ENCODE measurements around the gene CCDC59. TPM values are rescaled to one million over a fixed set of nuclear protein-coding genes. Genes with fewer than 3 reads are reported as not detected.
"Not testable (repeated sequence)": the region's sequence is repeated elsewhere in the genome, so short reads cannot be mapped to it uniquely, and the experiment has no call there.

The CCDC59 gene
- total RNA-seq, 1 experiment from 2014 or later = 76.6 TPM

GRCh38 chr12:82361461-82361915 lies 3.3 kb upstream of the CCDC59 start:
- Histone ChIP-seq H3K36me3 (ENCODE audit: control insufficient read depth in 1 of 2, insufficient read depth in 2 of 2, low read length in 2 of 2) (peaks cover 0 to 1% of the 10 kb centered on the region in 2 experiments; a peak in 2 of 4 replicates), H3K4me3 (replicated peaks in 1 of 2; ENCODE audit: low read depth in 1 of 2, low read length in 2 of 2) (no peak overlapping the region), H3K4me1 (ENCODE audit: control insufficient read depth in 1 of 2, insufficient read depth in 2 of 2, low read length in 2 of 2) (peaks cover 3 to 15% of the 10 kb centered on the region in 2 experiments; a peak in 3 of 4 replicates), H3K9me3 (ENCODE audit: control insufficient read depth in 1 of 2, insufficient read depth in 1 of 2, low read depth in 1 of 2, low read length in 2 of 2) (no peaks in the 10 kb centered on the region), H2AFZ (ENCODE audit: low read depth, low read length, poor library complexity, severe bottlenecking) (no peak overlapping the region), H3K79me2 (ENCODE audit: insufficient read depth, low read length) (peaks cover 18% of the 10 kb centered on the region), H3K9me2 (ENCODE audit: insufficient read depth) (no peaks in the 10 kb centered on the region), H4K20me1 (ENCODE audit: insufficient read depth) (no peaks in the 10 kb centered on the region), H3K9ac (ENCODE audit: low read length) (no peak overlapping the region), H3K4me2 (ENCODE audit: low read length) (no peak overlapping the region), H3K27ac (ENCODE audit: low read depth, low read length) (no peak overlapping the region), H3K27me3 (ENCODE audit: insufficient read depth, low read length) (no peaks in the 10 kb centered on the region)
- ChIA-PET RAD21 (ENCODE audit: low non-redundant PET in 1 of 2, low total read pairs in 2 of 2, uncharacterized antibody in 2 of 2, unreplicated experiment in 2 of 2) (no interaction called here), POLR2A (no interaction called here), CTCF (no interaction called here)
- no peak for TF ChIP-seq ZNF274 (IDR thresholded peaks at IDR 0.05; ENCODE audit: low read depth, low read length)
- TF ChIP-seq REST (IDR thresholded peaks at IDR 0.05; ENCODE audit: low read depth) = no peak
- no peak for TF ChIP-seq YY1 (IDR thresholded peaks at IDR 0.05; ENCODE audit: extremely low read depth, insufficient replicate concordance, low read depth, low read length)
- no peak for TF ChIP-seq ZFX (IDR thresholded peaks at IDR 0.05)
- TF ChIP-seq POLR2AphosphoS5 (IDR thresholded peaks at IDR 0.05; ENCODE audit: low read depth, low read length) = no peak
- TF ChIP-seq JUND (IDR thresholded peaks at IDR 0.05) = no peak
- TF ChIP-seq ZBTB33 (IDR thresholded peaks at IDR 0.05; ENCODE audit: extremely low read depth, insufficient replicate concordance, low read length) = no peak
- intact Hi-C loops (cut with micrococcal nuclease) = no loop called here
- ATAC-seq (no peak), DNase-seq (ENCODE audit: low read depth, low spot score) (no peak)
- BruUV-seq (replicated peaks) = no TSS peak

- H4K20me1 ChIP-seq (ENCODE audit: insufficient read depth); RAD21 ChIA-PET (ENCODE audit: low non-redundant PET in 1 of 2, low total read pairs in 2 of 2, uncharacterized antibody in 2 of 2, unreplicated experiment in 2 of 2); H3K4me2 ChIP-seq (ENCODE audit: low read length); H3K4me3 ChIP-seq (replicated peaks in 1 of 2; ENCODE audit: low read depth in 1 of 2, low read length in 2 of 2); H3K36me3 ChIP-seq (ENCODE audit: control insufficient read depth in 1 of 2, insufficient read depth in 2 of 2, low read length in 2 of 2); H3K27me3 ChIP-seq (ENCODE audit: insufficient read depth, low read length); H2AFZ ChIP-seq (ENCODE audit: low read depth, low read length, poor library complexity, severe bottlenecking); BruUV-seq (replicated peaks); H3K27ac ChIP-seq (ENCODE audit: low read depth, low read length); H3K9ac ChIP-seq (ENCODE audit: low read length); POLR2A ChIA-PET; DNase-seq (ENCODE audit: low read depth, low spot score); ATAC-seq; H3K9me3 ChIP-seq (ENCODE audit: control insufficient read depth in 1 of 2, insufficient read depth in 1 of 2, low read depth in 1 of 2, low read length in 2 of 2); H3K9me2 ChIP-seq (ENCODE audit: insufficient read depth); intact Hi-C loops (cut with micrococcal nuclease): not testable (repeated sequence)
- CTCF ChIA-PET = interaction anchor here (0.9 kb wide), 1 partner anchor 717 kb away, joined by 3 read pairs; no protein-coding TSS in a partner anchor
- Histone ChIP-seq H3K4me1 (ENCODE audit: control insufficient read depth in 1 of 2, insufficient read depth in 2 of 2, low read length in 2 of 2) (peaks cover 3 to 15% of the 10 kb centered on the region in 2 experiments; a peak in 3 of 4 replicates), H3K79me2 (ENCODE audit: insufficient read depth, low read length) (peaks cover 24% of the 10 kb centered on the region)
Measured at GRCh38 chr12:82360834-82361233, 2.6 kb upstream of the CCDC59 start.
